ENCODE results near the gene FRMD4B.
"Not testable (repeated sequence)": the region's sequence is repeated elsewhere in the genome, so short reads cannot be mapped to it uniquely, and the experiment has no call there.

Gene FRMD4B

DNA sequence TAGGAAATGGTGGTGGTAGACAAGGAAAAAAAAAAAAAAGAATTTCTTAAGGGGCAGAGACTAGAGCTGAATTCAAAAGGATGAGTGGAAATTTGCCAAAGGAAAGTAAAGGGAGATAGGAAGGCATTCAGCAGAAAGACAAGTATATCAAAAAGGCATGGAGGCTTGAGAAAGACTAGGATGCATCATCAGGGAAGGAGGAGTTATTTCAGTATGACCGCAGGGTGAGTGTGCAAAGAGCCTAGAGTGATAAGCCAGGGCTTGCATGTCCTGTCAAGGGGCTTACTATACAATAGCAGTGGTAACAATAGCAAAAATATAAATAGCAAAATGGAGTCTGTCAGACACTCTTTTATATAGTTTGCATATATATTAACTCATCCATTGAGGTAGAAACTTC is 112.0 kb downstream of the FRMD4B start:
- no peak overlapping the region for H2AFZ ChIP-seq
- no peaks in the 10 kb centered on the region for H3K36me3 ChIP-seq (ENCODE audit: control insufficient read depth, insufficient read depth, low read length)
- no peaks in the 10 kb centered on the region for H3K27me3 ChIP-seq (ENCODE audit: control insufficient read depth, insufficient read depth, low read length)
- no peaks in the 10 kb centered on the region for H3K4me1 ChIP-seq
- H3K4me2 ChIP-seq (ENCODE audit: low read length): no peak overlapping the region
- TF ChIP-seq, protein P1, sequence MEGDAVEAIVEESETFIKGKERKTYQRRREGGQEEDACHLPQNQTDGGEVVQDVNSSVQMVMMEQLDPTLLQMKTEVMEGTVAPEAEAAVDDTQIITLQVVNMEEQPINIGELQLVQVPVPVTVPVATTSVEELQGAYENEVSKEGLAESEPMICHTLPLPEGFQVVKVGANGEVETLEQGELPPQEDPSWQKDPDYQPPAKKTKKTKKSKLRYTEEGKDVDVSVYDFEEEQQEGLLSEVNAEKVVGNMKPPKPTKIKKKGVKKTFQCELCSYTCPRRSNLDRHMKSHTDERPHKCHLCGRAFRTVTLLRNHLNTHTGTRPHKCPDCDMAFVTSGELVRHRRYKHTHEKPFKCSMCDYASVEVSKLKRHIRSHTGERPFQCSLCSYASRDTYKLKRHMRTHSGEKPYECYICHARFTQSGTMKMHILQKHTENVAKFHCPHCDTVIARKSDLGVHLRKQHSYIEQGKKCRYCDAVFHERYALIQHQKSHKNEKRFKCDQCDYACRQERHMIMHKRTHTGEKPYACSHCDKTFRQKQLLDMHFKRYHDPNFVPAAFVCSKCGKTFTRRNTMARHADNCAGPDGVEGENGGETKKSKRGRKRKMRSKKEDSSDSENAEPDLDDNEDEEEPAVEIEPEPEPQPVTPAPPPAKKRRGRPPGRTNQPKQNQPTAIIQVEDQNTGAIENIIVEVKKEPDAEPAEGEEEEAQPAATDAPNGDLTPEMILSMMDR (IDR thresholded peaks at IDR 0.05): no peak
- H3K9me3 ChIP-seq (ENCODE audit: control insufficient read depth, low read length): no peaks in the 10 kb centered on the region
- H3K4me3 ChIP-seq (ENCODE audit: low read depth, low read length): no peak overlapping the region
- H3K27ac ChIP-seq: no peak overlapping the region
- H3K9ac ChIP-seq: no peak overlapping the region
- no peaks in the 10 kb centered on the region for H3K79me2 ChIP-seq

DNA sequence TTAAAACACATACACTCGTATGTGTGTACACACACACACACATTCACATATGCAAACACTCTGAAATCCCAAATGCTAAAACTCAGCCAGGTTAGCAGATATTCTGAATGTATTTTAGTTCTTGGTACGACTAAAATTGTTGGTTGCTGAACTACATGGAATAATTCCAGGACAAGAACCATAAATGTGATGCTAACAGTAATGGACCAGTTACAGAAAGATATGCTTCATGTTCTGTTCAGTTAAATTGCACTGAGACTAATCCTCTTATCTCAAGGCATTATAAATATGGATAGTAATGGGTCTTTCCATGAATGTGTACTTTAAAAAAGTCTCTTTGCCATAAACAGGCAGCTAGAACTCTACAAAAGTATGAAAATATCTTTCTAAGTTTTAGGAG is 113.3 kb downstream of the FRMD4B start:
- H3K36me3 ChIP-seq (ENCODE audit: control insufficient read depth, insufficient read depth, low read length): no peaks in the 10 kb centered on the region
- H3K27me3 ChIP-seq (ENCODE audit: control insufficient read depth, insufficient read depth, low read length): no peaks in the 10 kb centered on the region
- H3K79me2 ChIP-seq: no peaks in the 10 kb centered on the region
- no peaks in the 10 kb centered on the region for H3K4me1 ChIP-seq
- no peak overlapping the region for H3K9ac ChIP-seq
- H2AFZ ChIP-seq: no peak overlapping the region
- H3K9me3 ChIP-seq (ENCODE audit: control insufficient read depth, low read length): no peaks in the 10 kb centered on the region
- no peak overlapping the region for H3K27ac ChIP-seq
- no peak overlapping the region for H3K4me3 ChIP-seq (ENCODE audit: low read depth, low read length)
- TF ChIP-seq, protein P1 (IDR thresholded peaks at IDR 0.05): no peak
- no peak overlapping the region for H3K4me2 ChIP-seq (ENCODE audit: low read length)

DNA sequence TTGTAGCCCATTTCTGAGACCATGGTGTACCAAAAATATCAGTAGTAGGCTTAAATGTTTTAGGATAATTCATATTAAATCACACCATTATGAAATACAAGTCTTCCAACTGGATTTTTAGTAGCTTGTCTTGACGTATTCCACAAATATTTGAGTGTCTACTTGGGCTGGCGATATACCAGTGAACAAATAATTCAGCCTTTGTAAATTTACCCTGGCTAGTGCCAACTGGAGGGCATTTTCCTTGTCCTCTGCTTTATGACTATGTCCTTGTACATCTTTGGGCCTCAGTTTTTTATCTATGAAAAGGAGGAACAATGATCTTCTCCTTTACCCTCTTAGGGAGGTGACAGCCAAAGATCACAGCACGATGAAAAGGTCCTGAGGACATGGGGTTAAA is 114.8 kb downstream of the FRMD4B start:
- Histone ChIP-seq H3K79me2 (no peaks in the 10 kb centered on the region), H3K4me3 (ENCODE audit: low read depth, low read length) (no peak overlapping the region), H3K4me1 (no peaks in the 10 kb centered on the region), H2AFZ (no peak overlapping the region), H3K27ac (no peak overlapping the region), H3K9ac (no peak overlapping the region), H3K27me3 (ENCODE audit: control insufficient read depth, insufficient read depth, low read length) (no peaks in the 10 kb centered on the region), H3K36me3 (ENCODE audit: control insufficient read depth, insufficient read depth, low read length) (no peaks in the 10 kb centered on the region), H3K9me3 (ENCODE audit: control insufficient read depth, low read length) (no peaks in the 10 kb centered on the region), H3K4me2 (ENCODE audit: low read length) (no peak overlapping the region)
- TF ChIP-seq, protein P1 (IDR thresholded peaks at IDR 0.05): no peak

DNA sequence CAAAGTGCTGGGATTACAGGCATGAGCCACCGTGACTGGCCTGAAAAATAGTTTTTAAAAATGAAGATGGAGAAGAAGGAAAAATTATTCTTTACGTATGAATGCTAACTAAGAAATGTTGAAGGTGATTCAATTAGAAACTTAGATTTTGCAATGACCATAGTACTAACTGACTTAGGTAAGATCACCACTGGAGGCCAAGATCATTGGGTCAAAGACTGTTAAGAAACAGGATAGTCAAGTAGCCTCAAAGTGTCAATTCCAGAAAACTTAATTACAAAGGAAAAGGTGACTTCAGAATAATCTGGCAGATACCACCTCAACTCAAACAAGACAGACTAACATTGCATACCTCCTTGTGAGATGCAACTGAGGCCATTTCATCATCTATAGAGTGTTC is 119.3 kb downstream of the FRMD4B start:
- H3K27ac ChIP-seq: no peak overlapping the region
- H3K27me3 ChIP-seq (ENCODE audit: control insufficient read depth, insufficient read depth, low read length): no peaks in the 10 kb centered on the region
- no peak overlapping the region for H2AFZ ChIP-seq
- no peaks in the 10 kb centered on the region for H3K9me3 ChIP-seq (ENCODE audit: control insufficient read depth, low read length)
- H3K9ac ChIP-seq: no peak overlapping the region
- H3K36me3 ChIP-seq (ENCODE audit: control insufficient read depth, insufficient read depth, low read length): no peaks in the 10 kb centered on the region
- TF ChIP-seq, protein P1 (IDR thresholded peaks at IDR 0.05): no peak
- no peak overlapping the region for H3K4me2 ChIP-seq (ENCODE audit: low read length)
- no peak overlapping the region for H3K4me3 ChIP-seq (ENCODE audit: low read depth, low read length)
- H3K79me2 ChIP-seq: no peaks in the 10 kb centered on the region
- H3K4me1 ChIP-seq: no peaks in the 10 kb centered on the region

DNA sequence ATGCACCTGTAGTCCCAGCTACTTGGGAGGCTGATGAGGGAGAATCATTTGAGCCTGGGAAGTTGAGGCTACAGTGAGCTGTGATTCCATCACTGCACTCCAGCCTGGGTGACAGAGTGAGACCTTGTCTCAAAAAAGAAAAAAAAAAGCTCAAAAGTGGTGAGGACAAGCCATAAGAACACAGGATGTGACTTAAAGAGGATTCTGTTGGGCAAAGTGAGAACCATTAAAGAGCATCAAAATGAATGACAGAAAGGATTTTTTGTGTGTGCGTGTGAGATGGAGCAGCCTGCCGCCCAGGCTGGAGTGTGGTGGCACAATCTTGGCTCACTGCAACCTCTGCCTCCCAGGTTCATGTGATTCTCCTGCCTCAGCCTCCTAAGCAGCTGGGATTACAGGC is 119.8 kb downstream of the FRMD4B start:
- not testable (repeated sequence) for H2AFZ ChIP-seq; H3K4me3 ChIP-seq (ENCODE audit: low read depth, low read length); H3K27ac ChIP-seq; H3K36me3 ChIP-seq (ENCODE audit: control insufficient read depth, insufficient read depth, low read length); H3K79me2 ChIP-seq; H3K9ac ChIP-seq; H3K4me1 ChIP-seq; H3K4me2 ChIP-seq (ENCODE audit: low read length); H3K27me3 ChIP-seq (ENCODE audit: control insufficient read depth, insufficient read depth, low read length); H3K9me3 ChIP-seq (ENCODE audit: control insufficient read depth, low read length)

DNA sequence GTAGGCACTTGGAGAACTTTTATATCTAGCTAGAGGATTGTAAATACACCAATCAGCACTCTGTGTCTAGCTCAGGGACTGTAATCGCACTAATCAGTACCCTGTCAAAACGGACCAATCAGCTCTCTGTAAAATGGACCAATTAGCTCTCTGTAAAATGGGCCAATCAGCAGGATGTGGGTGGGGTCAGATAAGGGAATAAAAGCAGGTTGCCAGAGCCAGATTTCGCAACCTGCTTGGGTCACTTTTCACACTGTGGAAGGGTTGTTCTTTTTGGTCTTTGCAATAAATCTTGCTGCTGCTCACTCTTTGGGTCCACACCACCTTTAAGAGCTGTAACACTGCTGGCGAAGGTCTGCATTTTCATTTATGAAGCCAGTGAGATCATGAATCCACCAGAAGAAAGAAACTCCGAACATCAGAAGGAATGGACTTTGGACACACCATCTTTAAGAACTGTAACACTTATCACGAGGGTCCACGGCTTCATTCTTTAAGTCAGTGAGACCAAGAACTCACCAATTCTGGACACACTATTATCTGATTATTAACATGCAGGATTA is 125.0 kb downstream of the FRMD4B start:
- not testable (repeated sequence) for H3K27ac ChIP-seq; H3K4me3 ChIP-seq (ENCODE audit: low read depth, low read length); H3K4me2 ChIP-seq (ENCODE audit: low read length); H3K36me3 ChIP-seq (ENCODE audit: control insufficient read depth, insufficient read depth, low read length); H2AFZ ChIP-seq; H3K79me2 ChIP-seq; H3K9me3 ChIP-seq (ENCODE audit: control insufficient read depth, low read length); H3K9ac ChIP-seq; H3K4me1 ChIP-seq; H3K27me3 ChIP-seq (ENCODE audit: control insufficient read depth, insufficient read depth, low read length)
